ENCODE results near the gene SEL1L3.

Gene SEL1L3

DNA sequence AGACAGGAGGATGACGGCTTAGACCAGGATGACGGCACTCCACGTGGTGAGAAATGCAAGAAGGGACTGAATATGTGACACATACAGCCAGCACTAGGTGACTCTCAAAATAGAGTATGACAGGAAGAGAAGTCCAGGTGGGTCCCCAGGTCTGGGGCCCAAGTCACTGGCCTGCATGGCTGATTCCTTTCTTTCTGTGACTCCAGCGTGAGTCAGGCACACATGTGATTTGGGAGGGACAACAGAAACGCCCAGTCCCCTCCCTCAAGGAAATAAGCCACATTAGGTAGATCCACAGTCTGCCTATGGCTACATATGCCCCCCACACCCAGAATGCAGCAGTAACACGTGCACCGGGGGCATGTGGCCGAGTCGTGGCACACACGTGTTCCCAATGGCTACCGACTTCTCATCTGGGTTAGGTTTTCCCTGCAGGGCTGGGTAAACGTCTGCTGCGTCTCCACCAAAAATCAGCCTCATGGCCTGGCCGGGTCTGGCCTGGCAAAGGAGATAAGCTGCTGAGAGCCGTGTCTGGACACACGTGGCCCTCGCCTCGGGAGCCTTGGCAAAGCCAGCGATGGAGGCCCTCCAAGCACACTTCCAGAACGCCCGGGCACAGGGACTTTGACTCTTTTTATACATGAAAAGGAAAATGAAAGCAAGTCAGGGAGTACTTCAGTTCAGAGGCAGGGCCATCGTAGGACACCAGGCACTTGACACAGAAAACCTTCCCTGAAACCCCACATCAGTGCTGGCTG lies 19.3 kb downstream of the SEL1L3 start:
- H3K4me3 ChIP-seq (ENCODE audit: low read depth, low read length), result no peak overlapping the region
- TF ChIP-seq, protein P1, sequence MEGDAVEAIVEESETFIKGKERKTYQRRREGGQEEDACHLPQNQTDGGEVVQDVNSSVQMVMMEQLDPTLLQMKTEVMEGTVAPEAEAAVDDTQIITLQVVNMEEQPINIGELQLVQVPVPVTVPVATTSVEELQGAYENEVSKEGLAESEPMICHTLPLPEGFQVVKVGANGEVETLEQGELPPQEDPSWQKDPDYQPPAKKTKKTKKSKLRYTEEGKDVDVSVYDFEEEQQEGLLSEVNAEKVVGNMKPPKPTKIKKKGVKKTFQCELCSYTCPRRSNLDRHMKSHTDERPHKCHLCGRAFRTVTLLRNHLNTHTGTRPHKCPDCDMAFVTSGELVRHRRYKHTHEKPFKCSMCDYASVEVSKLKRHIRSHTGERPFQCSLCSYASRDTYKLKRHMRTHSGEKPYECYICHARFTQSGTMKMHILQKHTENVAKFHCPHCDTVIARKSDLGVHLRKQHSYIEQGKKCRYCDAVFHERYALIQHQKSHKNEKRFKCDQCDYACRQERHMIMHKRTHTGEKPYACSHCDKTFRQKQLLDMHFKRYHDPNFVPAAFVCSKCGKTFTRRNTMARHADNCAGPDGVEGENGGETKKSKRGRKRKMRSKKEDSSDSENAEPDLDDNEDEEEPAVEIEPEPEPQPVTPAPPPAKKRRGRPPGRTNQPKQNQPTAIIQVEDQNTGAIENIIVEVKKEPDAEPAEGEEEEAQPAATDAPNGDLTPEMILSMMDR (IDR thresholded peaks at IDR 0.05; ENCODE audit: low read depth, low read length, missing control alignments), result no peak
- DNase-seq (ENCODE audit: low read depth), result no peak
- in situ Hi-C loops (cut with HindIII; ENCODE audit: low sequenced_read_pairs), result no loop called here

DNA sequence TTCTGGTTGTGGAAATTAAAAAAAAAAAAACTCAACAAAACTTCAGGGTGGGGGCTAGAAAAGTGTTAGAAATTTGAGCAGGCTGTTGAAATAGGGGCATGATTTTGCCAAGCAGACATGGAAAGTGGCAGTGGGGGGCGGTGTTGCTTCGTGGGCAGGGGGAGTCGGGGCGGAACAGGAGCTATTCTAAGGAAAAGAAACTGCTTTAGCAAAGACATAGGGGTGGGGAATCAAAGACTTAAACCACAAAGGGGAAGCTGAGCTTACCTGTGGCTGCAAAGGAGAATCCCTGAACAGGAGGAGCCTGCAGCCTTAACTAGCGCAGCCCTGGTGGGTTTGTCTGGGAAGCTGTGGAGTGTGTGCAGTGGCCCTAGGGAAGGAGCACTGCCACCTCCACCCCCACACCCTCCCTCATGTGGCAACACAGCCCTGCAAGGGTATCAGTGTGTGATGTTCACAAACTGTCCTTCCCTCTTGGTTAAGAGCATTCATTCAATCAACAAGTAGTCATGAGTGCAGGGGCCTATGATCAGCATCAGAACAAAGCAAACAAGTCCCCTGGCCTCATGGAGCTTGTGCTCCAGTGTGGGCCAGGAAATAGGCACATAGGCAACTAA lies 20.5 kb downstream of the SEL1L3 start:
- no peak overlapping the region for H3K4me3 ChIP-seq (ENCODE audit: low read depth, low read length)
- no peak for DNase-seq (ENCODE audit: low read depth)
- TF ChIP-seq, protein P1 (IDR thresholded peaks at IDR 0.05; ENCODE audit: low read depth, low read length, missing control alignments), result no peak
- in situ Hi-C loops (cut with HindIII; ENCODE audit: low sequenced_read_pairs), result no loop called here

DNA sequence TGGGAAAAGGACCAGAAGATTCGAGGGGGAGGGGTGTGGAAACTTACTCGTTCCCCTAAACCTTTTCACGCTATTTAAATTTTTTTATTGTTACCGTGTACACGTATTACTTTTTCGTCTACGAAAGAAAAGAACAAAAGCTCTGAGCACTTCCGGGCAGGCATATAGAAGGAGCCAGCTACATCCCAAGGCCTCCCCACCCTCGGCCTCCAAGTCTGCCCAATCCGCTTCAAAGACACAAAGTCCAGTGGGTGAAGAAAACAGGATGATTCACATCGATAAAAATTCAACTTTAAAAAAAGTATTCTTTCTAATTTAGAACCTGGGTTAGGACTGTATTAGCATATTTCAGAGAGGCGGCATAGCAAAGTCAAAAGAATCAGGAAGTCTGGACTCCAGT lies 23.1 kb downstream of the SEL1L3 start:
- TF ChIP-seq, protein P1 (IDR thresholded peaks at IDR 0.05; ENCODE audit: low read depth, low read length, missing control alignments), result no peak
- in situ Hi-C loops (cut with HindIII; ENCODE audit: low sequenced_read_pairs), result no loop called here
- no peak overlapping the region for H3K4me3 ChIP-seq (ENCODE audit: low read depth, low read length)
- DNase-seq (ENCODE audit: low read depth), result no peak

DNA sequence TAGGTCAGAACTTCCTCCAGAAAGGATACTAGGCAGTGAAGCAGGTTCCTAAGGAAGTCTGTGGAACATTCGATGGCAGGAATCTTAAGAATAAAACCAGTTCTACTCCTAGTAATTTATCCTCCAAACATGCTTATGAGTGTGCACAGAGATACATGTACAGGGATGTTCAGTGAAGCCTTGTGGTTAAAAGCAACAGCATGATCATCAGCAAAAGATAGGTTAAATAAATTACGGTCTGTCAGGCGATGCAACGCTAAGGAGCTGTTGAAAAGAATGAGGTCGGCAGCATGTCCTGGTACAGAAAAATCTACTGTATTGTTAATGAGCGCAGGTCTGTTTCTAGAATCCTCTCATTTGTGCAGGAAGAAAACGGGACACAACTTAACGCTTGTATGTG lies 23.6 kb downstream of the SEL1L3 start:
- in situ Hi-C loops (cut with HindIII; ENCODE audit: low sequenced_read_pairs), result no loop called here
- TF ChIP-seq, protein P1 (IDR thresholded peaks at IDR 0.05; ENCODE audit: low read depth, low read length, missing control alignments), result no peak
- no peak for DNase-seq (ENCODE audit: low read depth)
- H3K4me3 ChIP-seq (ENCODE audit: low read depth, low read length), result no peak overlapping the region

DNA sequence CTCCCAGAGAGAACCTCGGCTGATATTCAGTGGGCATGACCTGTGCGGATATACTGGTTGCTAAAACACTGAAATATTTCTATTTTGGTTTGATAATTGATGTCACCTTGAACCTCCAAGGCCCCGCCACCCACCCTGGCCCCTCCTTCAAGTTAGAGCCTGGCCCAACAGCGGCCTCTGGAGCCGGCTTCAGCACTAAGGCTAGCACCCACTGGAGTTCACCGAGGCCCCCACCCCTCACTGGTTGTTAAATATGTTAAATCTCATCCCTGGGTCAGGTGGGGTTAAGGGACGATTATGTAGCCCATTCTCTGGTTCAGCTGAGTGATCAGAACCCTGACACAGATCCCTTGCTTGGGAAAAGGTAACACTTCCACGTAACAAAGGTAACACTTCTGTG lies 24.3 kb downstream of the SEL1L3 start:
- TF ChIP-seq, protein P1 (IDR thresholded peaks at IDR 0.05; ENCODE audit: low read depth, low read length, missing control alignments), result no peak
- in situ Hi-C loops (cut with HindIII; ENCODE audit: low sequenced_read_pairs), result no loop called here
- DNase-seq (ENCODE audit: low read depth), result no peak
- no peak overlapping the region for H3K4me3 ChIP-seq (ENCODE audit: low read depth, low read length)

DNA sequence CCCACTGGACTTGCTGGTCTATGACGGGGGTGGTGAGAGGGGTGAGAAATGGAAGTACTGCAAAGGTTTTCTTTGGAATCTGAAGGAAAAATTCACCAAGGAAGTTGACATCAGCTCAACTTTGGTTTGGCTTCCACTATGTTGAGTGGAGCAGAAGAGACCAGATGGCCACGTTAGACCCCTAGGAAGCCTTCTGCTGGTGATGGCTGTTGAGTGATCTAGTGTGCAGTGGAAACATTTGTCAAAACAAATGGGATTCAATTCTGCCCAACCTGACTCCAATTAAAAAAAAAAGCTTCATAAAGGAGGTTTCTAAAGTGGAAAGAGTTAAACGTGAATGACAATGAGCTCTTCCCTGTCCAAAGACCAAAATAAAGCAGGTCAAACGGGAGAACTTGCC lies 25.7 kb downstream of the SEL1L3 start:
- in situ Hi-C loops (cut with HindIII; ENCODE audit: low sequenced_read_pairs), result no loop called here
- no peak overlapping the region for H3K4me3 ChIP-seq (ENCODE audit: low read depth, low read length)
- DNase-seq (ENCODE audit: low read depth), result no peak
- TF ChIP-seq, protein P1 (IDR thresholded peaks at IDR 0.05; ENCODE audit: low read depth, low read length, missing control alignments), result no peak

Measured in astrocyte of the cerebellum (primary cell).